Small intestine (tissue), 7 donors: ENCODE measurements around the gene ADAMTS2. TPM values are rescaled to one million over a fixed set of nuclear protein-coding genes. Genes with fewer than 3 reads are reported as not detected.

ENCODE experiments used
- DNase-seq, 2 donors: peaks; one replicate each; pipeline versions ENCODE4 v3.0.0 to v3.0.0-alpha.2; 2013
- FAIRE-seq: peaks from 2 replicates; lab custom pipeline; 2012; peaks lifted over from hg19 to GRCh38; lab: Jason Lieb, UNC
- H3K27ac ChIP-seq, 3 donors: one replicate each; pipeline ENCODE4 v1.5.1; 2013; ENCODE audit warnings: low read length in 2 of 3, mild to moderate bottlenecking in 2 of 3, control low read depth in 1 of 3, inconsistent platforms in 1 of 3, low read depth in 1 of 3, moderate library complexity in 1 of 3
- H3K27me3 ChIP-seq, 3 donors: one replicate each; pipeline ENCODE4 v1.6.1; 2013; ENCODE audit warnings: low read length in 3 of 3, inconsistent platforms in 1 of 3; ENCODE audit not compliant: control insufficient read depth in 3 of 3, insufficient read depth in 3 of 3
- H3K36me3 ChIP-seq, 3 donors: one replicate each; pipeline ENCODE4 v1.6.1; 2013; ENCODE audit warnings: low read length in 3 of 3, inconsistent platforms in 1 of 3, low read depth in 1 of 3, mild to moderate bottlenecking in 1 of 3, moderate library complexity in 1 of 3; ENCODE audit not compliant: control insufficient read depth in 3 of 3, insufficient read depth in 2 of 3
- H3K4me1 ChIP-seq, 3 donors: one replicate each; pipeline ENCODE4 v1.6.1; 2013; ENCODE audit warnings: low read length in 2 of 3, inconsistent platforms in 1 of 3, low read depth in 1 of 3, mild to moderate bottlenecking in 1 of 3, moderate library complexity in 1 of 3; ENCODE audit not compliant: control insufficient read depth in 3 of 3, insufficient read depth in 2 of 3
- H3K4me3 ChIP-seq, 3 donors: one replicate each; pipeline ENCODE4 v1.5.1; 2013; ENCODE audit warnings: low read length in 3 of 3, control low read depth in 1 of 3, inconsistent platforms in 1 of 3, low read depth in 1 of 3, mild to moderate bottlenecking in 1 of 3, moderate library complexity in 1 of 3
- H3K9me3 ChIP-seq, 2 donors: one replicate each; pipeline ENCODE4 v1.6.1; 2013; ENCODE audit warnings: low read depth in 1 of 2, low read length in 1 of 2; ENCODE audit not compliant: control insufficient read depth in 2 of 2, insufficient read depth in 1 of 2
- WGBS, 3 donors: extraction: QIAGEN DNeasy Blood & Tissue Kit; methylation state at CpG; one replicate each; pipeline ENCODE4 v1.1.7; 2013; 5-methylcytosine and 5-hydroxymethylcytosine counted together
- polyA plus RNA-seq, 4 donors: library from polyadenylated mRNA; stranded (reverse) in 3 of 4; unstranded in 1 of 4; fragments of 200-250 nt in 3 of 4; fragments of 120-200 nt in 1 of 4; gene quantifications; one replicate each; pipeline versions ENCODE4 v1.2.1 to v1.2.3, GENCODE V29; 2013
- donor health status: healthy with polysubstance abuse.
- donor health status: control.
- donor health status: control.
- donor health status: Bipolar disorder and iron deficiency.
- donor health status: healthy.

ADAMTS2 gene
- polyA plus RNA-seq, 4 donors: 0.22 to 6.3 (median 2.4) TPM

DNA sequence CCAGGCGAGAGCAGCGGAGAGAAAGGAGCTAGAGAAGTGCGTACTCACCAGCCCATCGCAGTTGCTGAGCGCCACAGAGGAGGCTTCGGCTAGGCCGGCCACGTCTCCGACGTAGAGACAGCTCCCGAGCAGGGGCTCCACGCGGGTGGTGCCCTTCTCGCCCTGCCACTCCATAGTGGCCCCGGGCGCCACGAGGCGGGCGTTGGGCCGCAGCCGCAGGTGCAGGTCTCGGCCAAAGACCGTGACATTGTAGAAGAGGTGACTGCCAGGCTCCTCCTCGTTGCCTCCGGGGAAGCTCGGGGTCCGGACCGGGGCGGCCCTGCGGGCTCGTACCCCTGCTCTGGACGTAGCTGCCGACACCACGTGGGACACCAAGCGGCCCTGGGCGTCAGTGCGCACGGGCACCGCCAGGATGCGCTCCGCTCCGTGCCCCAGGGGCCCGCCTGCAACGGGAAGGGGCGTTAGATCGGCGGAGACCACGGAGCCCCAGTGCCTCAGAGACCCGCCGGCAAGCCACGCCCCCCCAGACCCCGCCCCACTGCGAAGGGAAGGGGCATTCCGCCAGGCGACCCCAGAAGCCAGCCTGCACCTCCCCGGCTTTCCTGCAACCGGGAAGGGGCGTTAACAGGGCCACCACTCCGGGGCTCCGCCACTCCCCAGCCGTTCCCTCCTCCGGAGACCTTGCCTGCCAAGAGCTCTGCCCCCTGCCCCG lies 1.4 kb downstream of the ADAMTS2 start:
- no peak for FAIRE-seq
- Histone ChIP-seq H3K36me3 (peaks cover 0 to 2% (median 0%) of the 10 kb centered on the region in 3 donors), H3K27ac (peak overlapping the region in 1 of 3 donors; percentile 35), H3K9me3 (no peaks in the 10 kb centered on the region), H3K27me3 (peaks cover 14 to 49% (median 20%) of the 10 kb centered on the region in 3 donors), H3K4me3 (peak overlapping the region in 2 of 3 donors; percentile 12 to 48), H3K4me1 (no peaks in the 10 kb centered on the region)
- DNase-seq: peak in 1 of 2 donors; percentile 32
- WGBS, 3 donors: 3 to 7% (median 7%) methylated on average over 50 to 63 of the region's 63 CpGs

DNA sequence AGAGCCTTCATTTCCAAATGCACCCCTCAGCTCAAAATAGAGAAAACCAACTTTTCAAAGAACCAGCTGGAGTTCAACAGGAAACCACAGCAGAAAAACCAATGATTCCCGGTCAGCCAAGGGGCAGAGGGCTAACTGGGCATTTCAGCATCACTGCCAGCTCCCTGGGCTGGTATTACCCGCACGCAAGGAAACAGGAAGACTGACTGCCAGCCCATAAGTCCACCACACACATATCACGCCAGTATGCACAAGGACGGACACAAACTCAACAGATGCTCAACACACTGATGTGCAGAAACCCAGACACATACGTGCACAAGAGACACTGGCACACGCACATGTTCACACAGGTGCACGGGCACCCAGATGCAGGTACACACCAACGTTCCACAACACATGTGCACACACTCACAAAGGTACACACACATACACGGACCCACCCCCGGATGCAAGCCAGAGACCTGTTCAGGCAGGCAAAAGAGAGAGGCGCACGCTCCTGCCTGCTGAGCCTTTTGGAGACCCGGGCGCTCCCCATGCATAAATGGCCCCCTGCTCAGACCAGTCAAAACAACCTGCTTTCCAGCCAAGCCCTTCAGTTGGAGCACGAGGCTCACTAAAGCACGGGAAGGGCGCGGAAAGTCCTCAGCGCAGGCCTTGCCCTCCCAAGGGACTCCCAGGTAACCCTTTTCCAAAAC lies 2.1 kb downstream of the ADAMTS2 start:
- no peaks in the 10 kb centered on the region for H3K4me1 ChIP-seq
- H3K9me3 ChIP-seq: no peaks in the 10 kb centered on the region
- DNase-seq (no peak), FAIRE-seq (no peak)
- WGBS, 3 donors: 27 to 31% (median 28%) methylated on average over 20 of the region's 20 CpGs
- peaks cover 14 to 46% (median 18%) of the 10 kb centered on the region in 3 donors for H3K27me3 ChIP-seq
- peaks cover 0 to 2% (median 0%) of the 10 kb centered on the region in 3 donors for H3K36me3 ChIP-seq
- peak overlapping the region in 1 of 3 donors; percentile 48 for H3K4me3 ChIP-seq
- H3K27ac ChIP-seq: no peak overlapping the region

DNA sequence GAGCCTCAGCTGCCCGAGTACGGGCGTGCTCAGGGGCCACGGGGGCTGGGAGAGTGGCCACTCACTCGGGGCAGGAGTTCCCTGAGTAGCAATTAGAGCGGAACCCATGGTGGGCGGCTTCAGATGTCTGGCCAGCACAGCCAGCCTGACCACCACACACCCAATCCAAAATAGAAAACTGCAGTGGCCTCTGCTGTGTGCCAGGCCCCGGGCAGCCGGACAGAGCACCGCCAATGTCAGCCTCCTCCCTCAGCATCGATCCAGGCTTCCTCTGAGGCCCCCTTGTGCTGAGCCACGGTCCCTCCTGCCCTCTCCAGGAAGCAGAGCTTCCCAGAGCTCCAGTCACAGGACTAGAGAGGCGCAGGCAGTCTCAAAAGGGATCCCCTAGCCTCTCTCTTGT lies 2.7 kb downstream of the ADAMTS2 start:
- Histone ChIP-seq H3K36me3 (peaks cover 0 to 2% (median 0%) of the 10 kb centered on the region in 3 donors), H3K27ac (no peak overlapping the region), H3K4me3 (no peak overlapping the region), H3K27me3 (peaks cover 14 to 44% (median 15%) of the 10 kb centered on the region in 3 donors), H3K9me3 (no peaks in the 10 kb centered on the region), H3K4me1 (no peaks in the 10 kb centered on the region)
- DNase-seq (no peak), FAIRE-seq (no peak)
- 39 to 50% (median 48%) methylated on average over 13 of the region's 13 CpGs for WGBS, 3 donors

DNA sequence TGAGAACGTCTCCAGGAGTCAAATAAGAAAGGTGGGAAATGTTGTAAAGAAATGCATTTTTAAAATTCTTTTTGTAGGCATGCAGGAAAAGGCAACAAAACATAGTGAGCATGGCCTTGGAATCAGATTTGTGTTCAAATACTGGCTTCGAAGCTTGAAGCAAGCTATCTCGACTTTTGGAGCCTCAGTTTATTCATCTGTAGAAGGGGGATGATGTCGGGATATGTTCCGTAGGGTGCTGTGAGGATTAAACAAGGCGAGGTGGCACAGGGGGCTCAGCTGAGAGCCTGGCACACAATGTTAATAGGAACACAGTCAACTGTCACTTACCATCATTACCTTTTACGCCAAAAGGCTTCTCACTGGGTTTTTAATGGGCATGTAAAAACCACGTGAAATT lies 4.8 kb downstream of the ADAMTS2 start:
- H3K9me3 ChIP-seq: no peaks in the 10 kb centered on the region
- no peaks in the 10 kb centered on the region for H3K4me1 ChIP-seq
- H3K4me3 ChIP-seq: no peak overlapping the region
- H3K27me3 ChIP-seq: peaks cover 0 to 27% (median 10%) of the 10 kb centered on the region in 3 donors
- WGBS, 3 donors: 73 to 86% (median 75%) methylated on average over 8 of the region's 8 CpGs
- no peak overlapping the region for H3K27ac ChIP-seq
- H3K36me3 ChIP-seq: peaks cover 0 to 2% (median 0%) of the 10 kb centered on the region in 3 donors
- FAIRE-seq (no peak), DNase-seq (no peak)

DNA sequence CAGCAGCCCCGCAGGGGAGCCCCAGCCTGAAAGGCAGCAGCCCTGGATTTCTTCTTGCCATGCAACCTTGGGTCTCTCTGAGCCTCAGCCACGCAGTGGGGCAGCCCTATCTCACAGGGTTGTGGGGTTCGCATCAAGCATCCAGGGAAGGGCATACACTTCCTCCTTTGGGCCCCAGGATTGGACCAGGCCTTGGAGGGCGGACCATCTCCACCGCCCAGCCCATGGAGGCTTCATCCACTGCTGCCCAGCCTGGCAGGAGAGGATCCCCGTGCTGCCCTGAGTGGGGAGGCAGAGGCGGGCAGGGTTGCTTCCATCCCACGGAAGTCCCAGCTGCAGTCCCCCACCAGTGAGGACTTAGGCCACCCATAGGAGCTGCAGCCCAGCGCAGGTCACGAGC lies 5.3 kb downstream of the ADAMTS2 start:
- DNase-seq (no peak), FAIRE-seq (no peak)
- Histone ChIP-seq H3K27ac (no peak overlapping the region), H3K36me3 (peaks cover 0 to 2% (median 0%) of the 10 kb centered on the region in 3 donors), H3K4me3 (no peak overlapping the region), H3K9me3 (no peaks in the 10 kb centered on the region), H3K27me3 (peaks cover 0 to 27% (median 5%) of the 10 kb centered on the region in 3 donors), H3K4me1 (no peaks in the 10 kb centered on the region)
- 75 to 86% (median 79%) methylated on average over 10 of the region's 10 CpGs for WGBS, 3 donors

DNA sequence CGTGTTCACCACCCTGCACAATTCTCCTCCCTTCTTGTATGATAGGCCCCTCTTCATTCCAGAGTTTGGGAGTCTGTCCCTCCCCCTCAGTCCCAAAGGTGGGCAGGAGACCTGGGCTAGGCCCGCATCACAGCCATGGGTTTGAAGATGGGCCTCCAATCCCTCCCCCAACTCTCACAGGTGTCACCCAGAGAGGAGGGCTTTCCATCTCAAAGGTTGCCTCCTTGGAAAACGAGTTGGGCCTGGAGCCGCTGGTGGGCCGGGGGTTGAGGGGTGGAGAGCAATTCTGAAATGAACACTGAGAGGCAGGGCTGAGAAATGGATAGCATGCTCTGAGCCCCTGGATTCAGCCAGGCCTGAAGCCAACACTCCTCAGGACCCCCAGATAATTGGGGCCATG lies 6.2 kb downstream of the ADAMTS2 start:
- Histone ChIP-seq H3K4me1 (no peaks in the 10 kb centered on the region), H3K36me3 (peaks cover 0 to 2% (median 0%) of the 10 kb centered on the region in 3 donors), H3K4me3 (no peak overlapping the region), H3K27ac (no peak overlapping the region), H3K9me3 (no peaks in the 10 kb centered on the region), H3K27me3 (peaks cover 0 to 26% (median 0%) of the 10 kb centered on the region in 3 donors)
- no peak for DNase-seq
- WGBS, 3 donors: 68 to 82% (median 77%) methylated on average over 5 of the region's 5 CpGs
- FAIRE-seq: no peak

DNA sequence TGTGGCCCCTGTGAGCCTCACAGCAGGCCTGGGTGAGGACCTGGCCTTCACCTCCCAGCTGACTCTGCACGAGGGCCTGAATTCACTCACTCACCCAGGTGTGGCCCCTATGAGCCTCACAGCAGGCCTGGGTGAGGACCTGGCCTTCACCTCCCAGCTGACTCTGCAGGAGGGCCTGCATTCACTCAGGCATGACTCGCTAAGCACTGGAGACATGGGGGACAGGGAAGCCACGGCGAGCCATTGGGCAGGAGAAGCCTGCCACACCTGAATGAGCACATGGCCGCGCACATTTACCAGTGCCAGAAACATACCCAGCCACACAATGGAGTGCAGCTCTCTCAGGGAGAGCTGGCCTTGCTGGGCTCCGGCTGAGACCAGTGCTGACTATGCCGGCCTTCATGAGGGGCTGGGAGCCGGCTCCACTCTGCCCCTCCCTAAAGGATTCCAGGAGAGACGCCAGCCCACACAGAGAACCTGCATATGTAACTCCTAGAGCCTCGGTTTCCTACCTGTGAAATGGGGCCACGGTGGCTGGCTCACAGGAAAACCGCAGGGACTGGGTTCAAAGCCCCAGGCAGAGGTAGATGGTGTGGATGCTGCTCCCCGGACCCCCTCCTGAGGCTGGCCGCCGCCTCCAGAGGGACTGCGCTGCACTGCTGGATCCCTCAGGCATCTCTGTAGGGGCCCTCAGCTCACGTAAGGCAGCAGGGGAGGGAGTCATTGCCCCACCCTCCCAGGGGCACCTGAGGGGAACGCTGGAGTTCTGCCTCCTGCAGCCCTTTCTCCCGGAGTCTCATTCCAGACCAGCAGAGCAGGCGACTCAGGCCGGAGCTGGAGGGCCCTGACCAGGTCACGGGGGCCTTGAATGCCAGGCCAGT lies 7.2 kb downstream of the ADAMTS2 start:
- no peak overlapping the region for H3K27ac ChIP-seq
- H3K36me3 ChIP-seq: peaks cover 0 to 2% (median 0%) of the 10 kb centered on the region in 3 donors
- 72 to 81% (median 74%) methylated on average over 20 to 23 of the region's 23 CpGs for WGBS, 3 donors
- DNase-seq: no peak
- H3K4me1 ChIP-seq: no peaks in the 10 kb centered on the region
- H3K27me3 ChIP-seq: peaks cover 0 to 16% (median 0%) of the 10 kb centered on the region in 3 donors
- no peak for FAIRE-seq
- no peaks in the 10 kb centered on the region for H3K9me3 ChIP-seq
- no peak overlapping the region for H3K4me3 ChIP-seq
